HG02973 (cell line): ENCODE data around the gene HSPA4L.

Experiments used
- ATAC-seq: cut with Tn5 transposase; IDR thresholded peaks from one replicate; pipeline ENCODE4 v1.9.1; 2021; ENCODE audit warnings: moderate library complexity; ENCODE audit not compliant: unreplicated experiment

HSPA4L gene

GRCh38 chr4:127856813-127857447, 74.8 kb downstream of the HSPA4L start:
- ATAC-seq, result peak; percentile 82

- ATAC-seq, result no peak
Observed at GRCh38 chr4:127857641-127858040, 75.5 kb downstream of the HSPA4L start.

- no peak for ATAC-seq
Observed at GRCh38 chr4:127868196-127868595, 86.1 kb downstream of the HSPA4L start.

- no peak for ATAC-seq
Observed at GRCh38 chr4:127870281-127870680, 88.2 kb downstream of the HSPA4L start.

GRCh38 chr4:127870688-127871087, 88.6 kb downstream of the HSPA4L start:
- no peak for ATAC-seq

- no peak for ATAC-seq
Observed at GRCh38 chr4:127875791-127876190, 93.7 kb downstream of the HSPA4L start.

GRCh38 chr4:127880763-127881562, 98.8 kb downstream of the HSPA4L start, which contains the start of gene PLK4:
TSS of gene PLK4 (plus strand) at chr4:127880893. CDS start at chr4:127881135, 242 bp downstream.
- ATAC-seq, result peak; percentile 91

GRCh38 chr4:127881563-127881864, 99.4 kb downstream of the HSPA4L start:
- ATAC-seq, result peak; percentile 33

- no peak for ATAC-seq
Observed at GRCh38 chr4:127888559-127888958, 106.4 kb downstream of the HSPA4L start.

GRCh38 chr4:127889903-127890302, 107.8 kb downstream of the HSPA4L start:
- no peak for ATAC-seq
